ENCODE results near the gene AGAP1. TPM values are rescaled to one million over a fixed set of nuclear protein-coding genes. Genes with fewer than 3 reads are reported as not detected.

Gene AGAP1
- total RNA-seq, 4 donors from 2014 or later: 13.7 to 18.5 (median 17.1) TPM

GRCh38 chr2:235740821-235741220 lies 247.0 kb downstream of the AGAP1 start:
- no peak overlapping the region for H3K4me3 ChIP-seq (ENCODE audit: low read depth, poor library complexity, severe bottlenecking)
- no peak for DNase-seq (ENCODE audit: low spot score in 2 of 2)
- WGBS, 2 donors: 73 to 78% methylated on average over 9 of the region's 9 CpGs
- TF ChIP-seq POLR2A (IDR thresholded peaks at IDR 0.05) (no peak), CTCF (IDR thresholded peaks at IDR 0.05) (no peak)
- intact Hi-C loops (cut with DNase I; ENCODE audit: low total_unique reads): loop anchor here (10.0 kb wide), 1 partner anchor 606 kb away; no protein-coding TSS in a partner anchor

- TF ChIP-seq CTCF (IDR thresholded peaks at IDR 0.05) (no peak), POLR2A (IDR thresholded peaks at IDR 0.05) (no peak)
- DNase-seq (ENCODE audit: low spot score in 2 of 2): no peak
- H3K4me3 ChIP-seq (ENCODE audit: low read depth, poor library complexity, severe bottlenecking): no peak overlapping the region
- WGBS, 2 donors: 93 to 95% methylated on average over 12 of the region's 12 CpGs
- intact Hi-C loops (cut with DNase I; ENCODE audit: low total_unique reads): loop anchor here (10.0 kb wide), 1 partner anchor 609 kb away; no protein-coding TSS in a partner anchor
These were observed 250.3 kb downstream of the AGAP1 start for GRCh38 chr2:235744161-235744560.

- no peak for TF ChIP-seq POLR2A (IDR thresholded peaks at IDR 0.05)
- TF ChIP-seq CTCF (IDR thresholded peaks at IDR 0.05): no peak
- WGBS, 2 donors: 64 to 68% methylated on average over 6 of the region's 6 CpGs
- H3K4me3 ChIP-seq (ENCODE audit: low read depth, poor library complexity, severe bottlenecking): no peak overlapping the region
- no peak for DNase-seq (ENCODE audit: low spot score in 2 of 2)
- intact Hi-C loops (cut with DNase I; ENCODE audit: low total_unique reads): loop anchor here (5.0 to 10.0 kb wide), 2 partner anchors 148 to 611 kb away; no protein-coding TSS in a partner anchor
These were observed 251.8 kb downstream of the AGAP1 start for GRCh38 chr2:235745597-235745996.

GRCh38 chr2:235746257-235746934 lies 252.6 kb downstream of the AGAP1 start:
- peak in 1 of 2 donors; percentile 67 for DNase-seq (ENCODE audit: low spot score in 2 of 2)
- 37 to 38% methylated on average over 12 of the region's 12 CpGs for WGBS, 2 donors
- intact Hi-C loops (cut with DNase I; ENCODE audit: low total_unique reads): loop anchor here (5.0 to 10.0 kb wide), 2 partner anchors 149 to 612 kb away; no protein-coding TSS in a partner anchor
- no peak overlapping the region for H3K4me3 ChIP-seq (ENCODE audit: low read depth, poor library complexity, severe bottlenecking)
- no peak for TF ChIP-seq POLR2A (IDR thresholded peaks at IDR 0.05)
- peak in 1 of 3 donors; percentile 79 for TF ChIP-seq CTCF (IDR thresholded peaks at IDR 0.05)

- TF ChIP-seq CTCF (IDR thresholded peaks at IDR 0.05) (no peak), POLR2A (IDR thresholded peaks at IDR 0.05) (no peak)
- H3K4me3 ChIP-seq (ENCODE audit: low read depth, poor library complexity, severe bottlenecking): no peak overlapping the region
- intact Hi-C loops (cut with DNase I; ENCODE audit: low total_unique reads): loop anchor here (5.0 to 10.0 kb wide), 2 partner anchors 150 to 612 kb away; no protein-coding TSS in a partner anchor
- DNase-seq (ENCODE audit: low spot score in 2 of 2): no peak
- 50 to 58% methylated on average over 23 of the region's 23 CpGs for WGBS, 2 donors
These were observed 253.3 kb downstream of the AGAP1 start for GRCh38 chr2:235747001-235747785.
